NCI-H69 (cell line): ENCODE data around the gene RMRP.
"Not testable (repeated sequence)": the region's sequence is repeated elsewhere in the genome, so short reads cannot be mapped to it uniquely, and the experiment has no call there.

Experiments
- DNase-seq: peaks from one replicate; lab custom pipeline; 2025; lab: John Stamatoyannopoulos, UW

Gene RMRP

DNA sequence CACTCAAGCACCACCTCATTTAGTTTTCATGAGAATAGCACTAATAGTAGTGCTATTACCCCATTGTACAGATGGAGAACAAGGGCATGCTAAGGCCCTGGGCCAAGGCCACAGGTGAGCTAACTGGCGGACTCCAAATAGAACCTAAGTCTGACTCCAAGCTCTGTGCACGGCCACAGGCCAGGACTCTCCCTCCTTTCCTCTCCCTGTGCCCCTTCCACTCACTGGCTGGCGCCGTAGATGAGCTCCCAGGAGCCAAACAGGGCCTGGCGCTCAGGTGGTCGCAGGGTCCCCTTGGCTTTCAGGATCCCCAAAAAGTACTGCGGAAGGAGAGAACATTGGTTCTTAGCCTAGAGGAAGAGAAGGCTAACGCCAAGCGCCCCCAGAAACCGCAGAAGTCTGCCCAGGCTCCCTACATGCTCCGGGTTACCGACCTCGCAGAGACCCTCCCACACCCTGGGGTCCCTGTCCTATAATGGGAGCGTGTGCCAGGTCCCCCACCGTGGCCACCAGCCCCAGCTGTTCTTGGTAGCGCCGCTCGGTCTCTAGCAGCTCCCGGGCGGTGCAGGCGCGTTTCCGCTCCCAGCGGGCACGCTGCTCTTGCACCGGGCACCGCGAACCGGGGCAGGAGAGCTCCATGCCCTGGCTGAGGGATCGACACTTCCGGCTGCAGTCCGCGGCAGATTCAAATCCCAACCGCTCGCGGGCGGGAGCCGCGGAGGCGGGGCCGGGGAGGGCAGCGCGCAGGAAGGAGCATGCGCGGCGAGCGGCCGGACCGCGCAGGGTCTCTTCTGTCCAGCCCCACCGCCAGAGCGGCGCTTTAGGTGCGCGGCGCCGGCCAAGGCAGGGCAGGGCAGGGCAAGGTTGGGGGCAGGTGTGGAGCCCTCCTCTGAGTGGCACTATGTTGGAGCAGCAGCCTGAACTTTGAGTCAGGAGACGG is 7.0 kb upstream of the RMRP start, which contains the start of gene ARHGEF39:
TSS of gene ARHGEF39 (minus strand) at position 665 of the 940 bp plus-strand sequence. CDS start at position 639, 26 bp downstream.
- DNase-seq, result peak; percentile 96

DNA sequence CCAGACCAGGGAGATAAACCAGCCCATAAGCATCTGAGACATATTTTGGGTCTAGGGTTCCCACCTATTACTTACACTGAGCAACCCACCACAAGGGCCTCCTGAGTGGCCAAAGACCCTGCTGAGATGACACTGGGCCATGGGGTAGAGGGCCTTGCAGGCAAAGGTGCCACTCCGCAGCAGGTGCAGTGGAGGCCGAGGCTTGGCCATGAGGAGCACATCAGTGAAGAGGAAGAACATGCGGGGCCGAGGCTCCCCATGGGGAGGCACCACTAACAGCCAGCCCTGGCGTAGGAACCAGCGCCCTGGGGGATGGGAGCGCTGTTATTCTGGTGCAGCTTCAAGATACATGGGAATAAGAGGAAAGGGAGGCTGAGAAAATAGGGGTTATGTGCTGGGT is 4.6 kb upstream of the RMRP start:
- no peak for DNase-seq

DNA sequence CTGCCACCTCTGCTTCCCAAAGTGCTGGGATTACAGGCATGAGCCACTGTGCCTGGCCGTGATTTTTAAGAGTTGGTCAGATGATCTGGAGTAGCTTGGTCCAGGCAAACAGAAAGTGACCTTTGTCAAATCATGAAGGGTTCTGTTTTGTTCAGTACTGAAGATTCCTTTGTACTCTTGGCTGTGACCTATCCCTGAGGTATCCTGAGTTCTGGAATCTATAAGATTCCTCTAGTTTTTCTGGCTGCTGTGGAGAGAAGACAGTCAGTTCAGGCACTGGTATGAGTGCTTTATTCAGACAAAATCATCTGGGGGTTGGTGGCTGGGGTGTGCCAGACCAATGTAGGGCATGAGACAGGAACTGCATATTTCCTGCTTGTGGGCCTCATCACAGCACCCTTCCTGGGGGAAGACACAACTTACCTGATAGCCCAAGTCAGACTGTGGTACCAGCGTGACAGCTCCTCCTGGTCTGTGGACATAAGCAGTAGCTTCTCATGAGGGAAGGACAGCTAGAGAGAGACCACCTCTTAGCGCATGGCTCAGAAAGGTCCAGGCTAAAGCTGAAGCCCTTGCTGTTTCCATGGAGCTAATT is 4.0 kb upstream of the RMRP start:
- DNase-seq, result no peak

DNA sequence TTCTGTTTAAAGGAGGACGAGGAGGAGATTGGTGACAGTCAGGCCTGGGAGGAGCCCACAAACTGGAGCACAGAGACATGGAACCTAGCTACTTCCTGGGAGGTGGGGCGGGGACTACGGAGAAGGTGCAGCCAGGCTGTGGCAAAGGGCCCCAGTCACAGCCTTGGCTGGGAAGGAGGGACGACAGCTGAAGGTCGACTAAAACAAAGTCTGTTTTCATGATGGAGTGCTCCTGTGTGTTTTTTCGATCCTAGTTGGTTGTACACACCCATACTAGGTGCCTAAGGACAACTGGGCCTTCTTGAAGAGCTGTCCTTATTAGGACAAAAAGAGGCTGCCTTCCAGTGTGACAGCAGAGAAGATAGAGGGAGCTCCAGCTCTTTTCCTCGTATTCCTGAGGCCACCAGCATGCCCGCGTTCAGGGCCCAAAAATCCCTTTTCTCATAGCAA is 3.2 kb upstream of the RMRP start:
- DNase-seq, result peak; percentile 24

- DNase-seq, result peak; percentile 36
Observed at GRCh38 chr9:35659340-35659739, 1.5 kb upstream of the RMRP start.

DNA sequence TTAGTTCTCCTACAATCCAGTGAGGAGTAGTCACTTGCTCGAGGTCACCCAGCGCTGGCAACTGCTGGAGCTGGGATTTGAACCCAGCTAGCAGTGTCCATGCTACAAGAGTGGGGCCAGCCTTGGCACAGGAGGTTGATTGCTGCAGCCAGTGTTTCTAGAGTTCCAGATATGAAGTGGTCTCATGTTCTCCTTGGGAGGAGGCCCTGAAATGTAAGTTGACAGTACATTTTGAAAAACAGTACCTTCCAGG is 1.1 kb upstream of the RMRP start:
- DNase-seq, result peak; percentile 73

GRCh38 chr9:35658137-35658967 is 533 bp upstream of the RMRP start, which contains the start of gene CCDC107:
Gene CCDC107 (plus strand): TSS chr9:35658292. CDS start chr9:35658380, 88 bp downstream.
- DNase-seq, result peak; percentile 92

DNA sequence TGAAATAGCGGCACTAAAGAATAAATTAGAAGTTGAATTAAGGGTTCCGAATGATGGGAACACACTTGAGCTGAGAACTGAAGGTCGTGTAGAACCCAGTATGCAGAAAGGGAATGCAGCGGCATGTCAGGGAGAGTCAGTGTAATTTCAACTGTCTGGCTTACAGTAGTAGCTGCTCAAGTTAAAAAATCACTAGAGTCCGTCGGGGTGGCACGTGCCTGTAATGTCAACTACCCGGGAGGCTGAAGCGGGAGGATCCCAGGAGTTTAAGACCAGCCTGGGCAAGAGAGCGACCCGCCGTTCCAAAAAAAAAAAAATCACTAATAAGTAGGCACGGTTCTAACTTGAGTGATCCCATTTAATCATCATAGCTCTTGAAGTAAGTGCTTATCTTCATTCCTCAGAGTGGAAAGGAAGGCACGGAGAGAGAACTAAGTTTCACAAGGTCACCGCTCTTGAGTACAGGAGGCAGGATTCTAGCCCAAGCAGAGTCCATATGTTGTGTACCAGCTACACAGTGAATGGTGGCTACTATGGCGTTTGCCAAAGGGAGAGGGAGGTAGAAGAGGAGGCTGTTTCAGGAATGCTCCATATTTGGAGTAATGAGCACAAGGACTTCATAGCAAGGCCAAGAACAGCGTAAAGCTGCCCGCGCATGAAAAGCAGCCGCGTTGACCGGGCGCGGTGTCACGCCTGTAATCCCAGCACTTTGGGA is 831 bp downstream of the RMRP start:
- DNase-seq, result no peak

GRCh38 chr9:35656348-35656747 is 1.5 kb downstream of the RMRP start:
- no peak for DNase-seq

DNA sequence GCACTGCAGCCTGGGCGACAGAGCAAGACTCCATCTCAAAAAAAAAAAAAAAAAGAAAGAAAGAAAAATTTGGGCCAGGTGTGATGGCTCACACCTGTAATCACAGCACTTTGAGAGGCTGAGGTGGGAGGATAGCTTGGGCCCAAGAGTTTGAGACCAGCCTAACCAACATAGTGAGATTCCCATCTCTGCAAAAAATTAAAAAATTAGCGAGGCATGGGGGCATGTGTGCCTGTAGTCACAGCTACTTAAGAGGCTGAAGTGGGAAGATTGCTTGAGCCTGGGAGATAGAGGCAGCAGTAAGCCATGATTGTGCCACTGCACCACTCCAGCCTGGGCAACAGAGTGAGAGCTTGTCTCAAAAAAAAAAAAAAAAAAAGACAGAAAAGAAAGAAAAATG is 4.2 kb downstream of the RMRP start:
- DNase-seq, result no peak

DNA sequence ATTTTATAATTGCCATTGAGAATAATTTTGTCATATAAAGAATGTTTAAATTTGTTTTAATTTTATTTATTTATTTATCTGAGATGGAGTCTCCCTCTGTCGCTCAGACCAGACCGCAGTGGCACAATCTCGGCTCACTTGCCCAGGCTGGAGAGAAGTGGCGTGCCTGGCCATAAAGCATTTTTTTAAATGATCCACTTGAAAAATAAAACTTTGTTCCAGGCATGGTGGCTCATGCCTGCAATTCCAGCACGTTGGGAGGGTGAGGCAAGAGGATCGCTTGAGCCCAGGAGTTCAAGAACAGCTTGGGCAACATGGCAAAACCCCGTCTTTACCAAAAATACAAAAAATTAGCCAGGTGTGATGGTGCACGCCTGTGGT is 5.0 kb downstream of the RMRP start:
- DNase-seq, result no peak

GRCh38 chr9:35651956-35652828 is 5.6 kb downstream of the RMRP start:
- peak; percentile 35 for DNase-seq

DNA sequence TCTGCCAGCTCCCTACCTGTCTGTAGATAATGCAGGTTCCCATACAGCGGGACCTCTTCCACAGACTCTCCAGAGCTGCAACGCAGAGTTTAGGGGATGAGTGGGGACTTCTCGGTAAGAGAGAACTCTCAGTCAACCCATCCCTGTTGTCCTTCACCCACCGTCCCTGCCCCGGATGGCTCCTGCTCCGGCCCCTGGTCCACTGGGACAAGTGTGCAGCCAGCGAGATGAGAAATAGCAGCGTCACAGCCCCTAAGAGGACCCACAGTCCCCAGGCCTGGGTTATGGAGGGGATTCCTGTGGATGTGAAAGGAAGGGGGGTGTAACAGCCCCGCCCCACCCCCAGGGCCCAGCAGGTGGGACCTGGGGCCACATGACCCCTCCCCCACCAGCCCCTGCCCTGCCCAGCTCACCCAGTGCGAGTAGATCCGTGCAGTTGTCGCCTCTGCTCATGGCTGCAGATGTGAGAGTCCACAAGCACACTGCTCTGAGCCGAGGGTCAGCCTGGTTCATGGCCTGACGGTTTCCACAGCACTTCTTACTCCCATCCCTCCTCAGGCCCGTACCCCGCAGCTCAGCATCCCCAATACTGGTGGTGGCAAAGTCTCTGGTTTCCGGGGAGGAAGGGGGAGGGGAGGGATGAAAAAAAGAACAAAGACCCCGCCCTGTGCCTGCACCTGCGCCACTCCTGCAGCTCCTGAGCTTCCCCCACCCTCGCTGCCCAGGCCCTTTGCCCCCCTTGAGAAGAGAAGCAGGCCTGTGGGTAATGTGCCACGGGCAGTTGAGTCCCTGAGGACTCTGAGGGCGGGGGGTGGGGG is 7.3 kb downstream of the RMRP start, which contains the start of gene SIT1:
TSS of gene SIT1 (minus strand) at position 591 of the 818 bp plus-strand sequence. CDS start at position 513, 78 bp downstream.
- DNase-seq, result peak; percentile 45

DNA sequence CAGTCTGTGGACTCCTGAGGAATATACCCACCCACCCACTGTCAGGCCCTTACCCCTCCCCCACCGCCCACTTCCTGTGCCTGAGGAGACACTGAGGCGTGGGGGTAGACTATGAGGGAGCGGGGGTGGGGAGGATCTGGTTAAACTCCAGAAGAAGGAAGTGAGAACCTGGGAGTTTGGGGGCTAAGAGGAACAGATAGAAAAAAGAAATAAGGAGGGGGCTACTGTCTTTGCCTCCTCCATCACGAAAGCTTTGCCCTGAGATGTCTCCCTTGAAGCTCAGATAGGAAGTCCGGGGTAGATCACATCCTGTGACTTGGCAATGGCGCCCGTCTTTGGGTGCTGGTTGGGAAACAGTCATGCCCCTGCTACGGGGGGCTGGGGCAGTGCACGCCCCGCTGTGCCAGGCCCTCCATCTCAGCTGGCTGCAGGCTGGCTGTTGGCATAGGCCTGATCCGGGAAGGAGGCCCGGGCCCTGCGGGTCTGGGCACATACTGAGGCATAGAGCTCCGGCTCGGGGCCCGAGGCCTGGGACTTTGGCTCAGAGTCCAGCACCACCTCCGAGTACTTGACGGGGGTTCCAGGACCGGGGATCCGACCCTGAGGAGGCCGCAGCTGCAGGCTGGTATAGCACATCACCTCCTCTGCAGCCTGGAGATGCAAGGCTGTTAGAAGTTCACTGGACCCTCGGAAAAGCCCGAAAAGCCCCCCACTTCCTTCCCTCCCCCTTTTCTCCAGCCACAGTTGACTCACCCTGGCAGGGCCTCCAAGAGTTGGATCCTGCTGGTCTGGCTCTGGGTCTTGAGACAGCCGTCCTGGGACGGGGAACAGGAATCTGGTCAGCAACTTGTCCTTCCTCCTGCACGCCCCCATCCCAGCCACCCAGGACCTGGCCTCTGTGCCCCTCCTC is 8.1 kb downstream of the RMRP start:
- DNase-seq, result no peak

DNA sequence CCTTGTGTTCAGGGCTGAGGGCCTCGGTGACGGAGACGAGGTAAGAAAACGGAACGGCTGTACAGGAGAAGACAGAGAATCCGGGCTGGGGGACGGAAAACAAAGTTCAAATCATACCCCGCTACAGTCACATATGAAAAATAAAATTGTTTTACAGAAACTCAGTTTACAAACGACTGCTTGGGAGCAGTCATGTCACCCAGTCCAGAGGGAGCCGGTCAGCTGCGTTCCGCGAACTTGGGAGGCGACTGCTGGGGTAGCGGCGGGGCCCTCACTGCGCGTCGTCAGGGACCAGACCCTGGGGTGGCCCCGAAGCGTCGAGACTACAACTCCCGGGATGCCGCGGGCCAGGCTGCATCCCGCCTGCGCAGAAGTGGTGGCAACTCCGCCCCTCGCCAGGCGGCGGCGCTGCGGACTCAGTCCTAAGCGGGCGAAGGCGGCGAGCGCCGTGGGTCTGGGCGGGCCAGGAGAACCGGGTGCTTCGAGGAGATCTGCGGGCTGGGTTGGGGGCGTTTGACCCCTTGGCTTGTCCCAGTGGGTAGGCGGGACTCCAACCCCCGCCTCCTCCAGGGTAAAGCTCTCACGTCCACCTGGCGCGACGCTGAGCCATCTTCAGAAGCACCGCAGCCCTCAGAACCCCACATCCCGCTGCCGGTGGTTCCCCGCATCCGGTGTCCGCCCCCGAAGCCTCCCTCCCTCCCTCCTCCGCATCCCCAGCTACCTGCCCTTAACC is 11.1 kb downstream of the RMRP start:
- peak; percentile 94 for DNase-seq

- peak; percentile 76 for DNase-seq
Observed at GRCh38 chr9:35646153-35646532, 11.7 kb downstream of the RMRP start.

DNA sequence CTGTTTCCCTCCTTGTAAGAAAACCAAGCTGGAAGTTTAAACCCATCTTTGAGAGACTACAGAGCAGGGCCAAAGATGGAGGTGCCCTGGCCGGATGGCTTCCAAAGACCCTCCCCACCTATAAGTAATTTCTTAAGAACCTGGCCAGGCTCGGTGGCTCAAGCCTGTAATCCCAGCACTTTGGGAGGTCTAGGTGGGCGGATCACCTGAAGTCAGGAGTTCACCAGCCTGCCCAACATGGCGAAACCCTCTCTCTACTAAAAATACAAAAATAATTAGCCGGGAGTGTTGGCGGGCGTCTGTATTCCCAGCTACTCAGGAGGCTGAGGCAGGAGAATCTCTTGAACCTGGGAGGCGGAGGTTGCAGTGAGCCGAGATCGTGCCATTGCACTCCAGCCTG is 12.1 kb downstream of the RMRP start:
- not testable (repeated sequence) for DNase-seq

- no peak for DNase-seq
Observed at GRCh38 chr9:35643046-35643445, 14.8 kb downstream of the RMRP start.
